ENCODE measurements around the gene ANKRD53.

The ANKRD53 gene

DNA sequence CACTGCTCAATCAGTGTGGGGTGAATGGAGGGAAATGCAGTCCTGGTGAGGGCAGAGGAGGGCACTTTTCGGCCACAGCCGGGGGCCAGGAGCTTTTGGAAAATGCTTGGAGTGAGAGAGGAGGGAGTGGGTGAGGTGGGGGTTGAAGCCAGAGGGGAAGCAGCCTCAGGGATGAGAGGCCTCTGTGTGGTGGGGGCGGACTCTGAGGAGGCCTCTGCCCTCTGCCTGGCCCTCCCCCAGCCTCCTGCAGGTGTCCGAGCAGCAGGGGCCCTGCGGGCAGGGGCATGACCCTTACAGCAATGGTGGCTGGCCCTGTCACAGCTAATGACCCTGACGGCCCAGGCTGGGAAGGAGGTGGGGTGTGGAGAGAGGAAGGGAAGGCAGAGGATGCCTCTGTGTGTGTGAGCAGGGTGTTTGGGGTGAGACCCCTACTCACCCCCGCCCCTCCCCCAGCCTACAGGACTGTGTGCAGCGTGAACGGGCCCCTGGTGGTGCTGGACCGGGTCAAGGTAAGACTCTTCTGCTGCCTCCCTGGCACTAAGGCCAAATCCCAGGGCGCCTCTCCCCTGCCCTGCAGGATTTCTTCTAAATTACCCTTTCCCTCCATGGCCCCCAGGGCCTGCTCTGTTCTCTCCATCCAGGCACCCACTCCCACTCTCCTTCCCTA, 35.1 kb upstream of the ANKRD53 start:
- no peak for DNase-seq

DNA sequence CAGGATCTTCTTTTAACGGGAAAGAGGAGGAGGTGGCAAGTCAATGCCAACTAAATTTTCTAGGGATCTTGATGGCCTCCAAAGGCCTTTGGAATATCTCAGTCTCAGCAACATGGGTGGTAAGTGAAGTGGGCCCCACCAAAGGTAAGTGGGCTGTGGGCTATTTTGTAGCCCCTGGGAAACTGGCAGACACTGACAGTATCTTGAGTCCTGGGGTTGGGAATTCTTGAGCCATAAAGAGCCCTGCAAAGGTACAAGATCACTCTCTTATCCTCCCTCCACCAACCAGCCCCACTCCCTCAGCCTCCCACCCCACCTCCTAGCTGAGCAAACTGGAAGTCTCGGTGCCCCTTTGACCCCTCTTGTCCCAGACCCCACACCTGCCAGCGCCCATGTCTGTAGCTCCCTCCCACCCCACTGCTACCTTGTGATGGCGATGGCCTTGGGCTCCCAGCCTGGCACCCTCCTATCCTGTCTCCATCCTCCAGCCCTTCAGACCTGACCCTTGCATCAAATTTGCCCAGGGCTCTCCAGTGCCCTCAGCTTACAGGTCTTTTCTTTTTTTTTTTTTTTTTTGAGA, 34.2 kb upstream of the ANKRD53 start:
- DNase-seq = no peak

- peak in 3 of 5 donors; percentile 22 to 52 (median 46) for DNase-seq
Measured at GRCh38 chr2:70946832-70947442, 31.5 kb upstream of the ANKRD53 start.

DNA sequence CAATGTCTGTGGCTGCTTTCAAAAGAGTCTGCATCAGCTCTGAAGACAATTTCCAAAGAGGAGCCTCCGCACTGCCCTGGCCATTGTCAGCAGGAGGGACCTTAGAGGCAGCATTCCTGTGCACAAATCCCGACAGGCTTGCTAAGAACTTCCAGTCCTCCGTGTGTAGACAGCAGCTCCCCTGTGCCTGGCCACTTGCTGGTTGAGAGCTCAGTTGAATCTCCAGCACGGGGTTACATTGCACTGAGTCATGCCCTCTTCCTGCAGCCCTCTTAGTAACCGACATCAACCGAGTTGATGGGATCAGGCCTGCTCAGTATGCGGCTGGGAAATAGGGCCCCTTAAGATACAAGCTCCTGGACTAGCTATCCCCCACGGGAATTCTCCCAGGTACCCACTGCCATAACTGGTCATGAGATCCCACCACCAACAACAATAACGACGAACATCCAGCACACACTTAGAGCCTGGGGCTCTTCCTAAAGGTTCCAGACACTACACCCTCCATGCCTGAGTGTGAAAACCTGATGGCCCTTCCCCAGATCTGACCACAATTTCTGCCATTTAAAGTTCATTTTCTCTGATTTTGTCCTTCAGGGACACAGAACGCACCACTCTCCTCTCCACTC, 30.8 kb upstream of the ANKRD53 start:
- peak in 1 of 5 donors; percentile 20 for DNase-seq

GRCh38 chr2:70948337-70949003, 30.0 kb upstream of the ANKRD53 start:
- peak; percentile 44 to 72 (median 67) for DNase-seq

DNA sequence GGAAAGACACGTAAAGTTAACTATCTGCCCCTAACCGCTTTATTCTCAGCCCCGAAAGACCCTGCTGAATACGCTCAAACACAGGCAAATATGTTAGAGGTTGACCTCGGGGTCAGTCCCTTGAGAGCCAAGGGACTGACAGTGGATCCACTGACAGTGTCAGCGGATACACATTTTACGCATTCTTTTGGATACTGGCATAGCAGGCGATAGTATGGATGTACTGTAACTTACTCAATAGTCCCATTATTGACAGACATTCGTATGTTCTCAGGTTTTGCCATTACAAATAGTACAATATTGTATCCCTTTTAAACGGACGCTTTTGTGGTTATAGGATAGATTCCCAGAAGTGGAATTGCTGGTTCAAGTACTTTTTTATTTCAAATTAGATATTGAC, 29.3 kb upstream of the ANKRD53 start:
- DNase-seq = no peak

DNA sequence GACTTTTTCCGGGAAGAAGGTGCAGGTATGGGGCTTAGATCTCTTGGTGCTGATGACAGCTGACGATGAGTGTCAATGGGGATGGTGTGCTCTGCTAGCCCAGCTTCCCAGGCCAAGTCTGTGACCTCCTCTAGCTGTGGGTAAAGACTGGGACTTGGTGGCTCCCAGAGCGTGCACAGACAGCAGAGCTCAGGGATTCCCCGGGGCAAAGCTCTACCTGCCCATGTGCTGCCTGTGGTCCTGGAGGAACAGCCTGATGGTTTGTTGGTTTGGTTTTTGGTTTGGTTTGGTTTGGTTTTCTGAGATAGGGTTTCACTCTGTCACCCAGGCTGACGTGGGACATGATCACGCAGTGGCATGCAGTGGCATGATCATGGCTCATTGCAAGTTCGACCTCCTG, 23.5 kb upstream of the ANKRD53 start:
- DNase-seq = no peak

DNA sequence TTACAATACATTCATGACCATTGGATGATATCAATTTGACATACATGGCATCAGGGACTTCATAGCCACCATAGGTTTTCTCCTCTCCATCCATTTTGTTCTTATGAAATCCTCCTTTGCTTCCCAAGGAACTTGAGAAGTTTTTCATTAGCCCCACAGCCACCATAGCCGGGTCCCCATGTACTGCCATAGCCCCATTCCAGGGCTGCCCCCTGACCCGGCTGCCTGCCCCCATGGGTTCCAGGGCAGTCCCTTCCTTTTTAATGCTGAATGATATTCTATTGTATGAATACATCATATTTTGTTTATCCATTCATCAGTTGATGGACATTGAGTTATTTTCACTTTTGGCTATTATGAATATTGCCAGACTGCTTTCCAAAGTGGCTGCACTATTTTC, 22.3 kb upstream of the ANKRD53 start:
- DNase-seq = no peak

DNA sequence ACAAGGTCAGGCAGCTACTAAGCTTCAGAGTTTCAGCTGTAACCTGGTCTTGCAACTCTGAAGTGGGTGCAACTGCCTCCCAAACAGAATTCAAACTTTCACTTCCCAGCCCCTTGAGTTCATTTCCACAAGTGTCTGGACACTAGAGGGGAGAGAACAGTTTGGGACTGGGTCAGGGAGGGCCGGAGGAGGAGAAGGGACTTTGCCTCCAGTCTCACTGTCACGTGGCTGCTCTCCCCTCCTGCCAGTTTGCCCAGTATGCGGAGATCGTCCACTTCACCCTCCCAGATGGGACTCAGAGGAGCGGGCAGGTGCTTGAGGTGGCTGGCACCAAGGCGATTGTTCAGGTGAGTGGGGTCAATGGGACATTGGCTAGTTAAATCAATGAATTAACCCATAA, 20.6 kb upstream of the ANKRD53 start:
- no peak for DNase-seq

DNA sequence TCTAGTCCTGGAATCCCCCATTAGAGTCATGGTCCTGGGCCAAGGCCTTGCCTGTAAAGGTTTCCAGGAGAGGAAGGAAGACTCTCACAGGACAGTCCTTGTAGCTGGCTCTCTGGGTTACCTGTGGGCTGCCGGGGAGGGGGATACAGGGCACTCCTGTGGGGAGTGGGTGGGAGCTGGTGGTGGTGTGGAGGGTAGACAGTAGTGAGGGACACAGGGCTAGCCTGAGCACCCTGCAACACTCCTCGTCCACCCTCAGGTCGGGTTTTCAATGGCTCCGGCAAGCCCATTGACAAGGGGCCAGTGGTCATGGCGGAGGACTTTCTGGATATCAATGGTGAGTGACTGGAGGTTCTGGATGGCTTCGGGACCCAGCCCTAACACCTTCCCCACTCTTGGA, 19.7 kb upstream of the ANKRD53 start:
- DNase-seq = no peak

DNA sequence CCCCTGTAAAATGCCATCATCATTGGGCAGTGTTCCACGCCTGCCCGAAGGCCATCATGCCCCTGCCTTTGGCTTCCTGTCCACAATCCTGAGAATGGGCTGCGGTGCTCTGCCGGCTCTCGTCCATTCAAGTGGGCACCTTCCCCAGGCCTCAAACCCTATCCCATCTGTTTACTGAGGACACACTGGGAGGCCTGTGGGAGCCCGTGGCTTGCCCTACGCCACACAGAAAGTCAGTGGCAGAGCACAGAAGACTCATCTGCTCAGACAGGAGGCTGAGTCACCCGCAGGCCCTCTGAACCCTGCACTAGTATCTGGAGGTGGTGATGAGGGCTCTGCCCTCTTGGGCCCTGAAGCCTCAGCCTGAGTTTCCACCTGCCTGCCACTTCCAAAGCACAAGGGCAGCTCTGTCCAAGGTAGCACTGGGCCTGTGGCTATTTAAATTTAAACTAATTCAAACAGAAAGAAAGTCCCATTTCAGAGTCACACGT, 19.1 kb upstream of the ANKRD53 start:
- DNase-seq = no peak

- DNase-seq = no peak
Measured at GRCh38 chr2:70959851-70960832, 18.3 kb upstream of the ANKRD53 start.

DNA sequence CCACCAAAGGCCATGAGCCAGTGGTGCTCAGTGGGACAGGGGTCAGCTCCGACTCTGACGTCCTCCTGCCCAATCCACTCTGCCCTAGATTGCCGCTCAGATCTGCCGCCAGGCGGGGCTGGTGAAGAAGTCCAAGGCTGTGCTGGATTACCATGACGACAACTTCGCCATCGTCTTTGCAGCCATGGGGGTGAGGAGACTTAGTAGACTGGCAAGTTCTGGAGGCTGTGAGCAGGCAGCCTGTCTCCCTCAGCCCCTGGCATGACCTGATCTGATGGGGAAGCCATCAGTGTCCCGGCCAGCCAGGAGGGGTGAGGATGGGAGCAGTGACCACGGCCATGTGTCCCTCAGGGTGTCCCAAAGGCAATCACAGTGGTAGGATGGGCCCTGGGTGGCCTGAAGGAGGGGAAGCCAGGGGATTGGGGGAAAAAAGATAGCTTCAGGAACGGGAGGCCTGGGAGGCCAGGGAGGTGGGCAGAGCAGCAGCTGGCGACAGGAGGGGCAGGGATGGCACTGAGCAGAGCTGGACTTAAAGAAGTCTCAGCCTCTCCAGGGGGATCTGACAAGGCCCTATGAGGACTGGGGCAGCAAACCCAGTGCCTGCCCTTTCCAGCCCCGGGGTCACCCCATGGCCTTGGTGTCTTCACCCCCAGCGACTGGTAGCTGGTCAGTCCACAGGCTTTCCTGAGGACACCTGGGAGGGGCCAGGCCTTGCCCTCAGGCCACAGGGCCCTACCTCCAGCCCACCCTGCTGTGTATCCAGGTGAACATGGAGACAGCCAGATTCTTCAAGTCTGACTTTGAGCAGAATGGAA, 17.4 kb upstream of the ANKRD53 start:
- no peak for DNase-seq

DNA sequence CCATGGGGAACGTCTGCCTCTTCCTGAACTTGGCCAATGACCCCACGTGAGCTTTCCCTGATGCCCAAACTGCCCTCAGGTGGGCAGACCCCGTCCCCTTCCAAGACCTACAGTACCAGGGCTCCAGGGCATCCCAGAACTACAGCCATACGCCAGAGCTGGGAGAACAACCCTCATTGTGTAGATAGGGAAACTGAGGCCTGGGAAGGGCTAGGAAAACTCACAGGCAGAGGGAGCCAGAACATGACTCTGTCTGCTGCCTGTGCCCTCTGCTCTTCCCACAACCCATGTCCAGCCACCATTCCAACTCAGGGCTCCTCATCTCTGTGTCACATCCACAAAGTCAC, 16.8 kb upstream of the ANKRD53 start:
- no peak for DNase-seq

- no peak for DNase-seq
Measured at GRCh38 chr2:70962211-70962884, 16.1 kb upstream of the ANKRD53 start.

GRCh38 chr2:70962885-70963878, 15.2 kb upstream of the ANKRD53 start:
- no peak for DNase-seq

DNA sequence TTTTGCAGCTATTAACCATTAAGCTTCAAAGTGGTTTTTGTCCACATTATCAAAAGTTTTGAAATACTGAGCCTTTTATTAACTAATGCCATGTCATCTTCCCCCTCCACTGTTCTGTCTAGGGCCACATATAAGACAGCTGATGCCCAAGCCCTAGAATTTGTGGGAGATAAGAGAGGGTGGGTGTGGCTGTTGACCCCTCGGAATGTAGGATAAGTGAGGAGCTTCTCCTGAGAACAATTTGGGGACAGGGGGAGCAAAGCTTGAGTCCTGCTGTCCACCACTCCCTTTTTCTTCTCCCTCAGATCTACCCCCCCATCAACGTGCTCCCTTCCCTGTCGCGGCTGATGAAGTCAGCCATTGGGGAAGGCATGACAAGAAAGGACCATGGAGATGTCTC, 14.3 kb upstream of the ANKRD53 start:
- no peak for DNase-seq

GRCh38 chr2:70964596-70965386, 13.6 kb upstream of the ANKRD53 start:
- DNase-seq = peak; percentile 67 to 78 (median 76)
